Measurements from ENCODE around the gene ABHD1.

DNA sequence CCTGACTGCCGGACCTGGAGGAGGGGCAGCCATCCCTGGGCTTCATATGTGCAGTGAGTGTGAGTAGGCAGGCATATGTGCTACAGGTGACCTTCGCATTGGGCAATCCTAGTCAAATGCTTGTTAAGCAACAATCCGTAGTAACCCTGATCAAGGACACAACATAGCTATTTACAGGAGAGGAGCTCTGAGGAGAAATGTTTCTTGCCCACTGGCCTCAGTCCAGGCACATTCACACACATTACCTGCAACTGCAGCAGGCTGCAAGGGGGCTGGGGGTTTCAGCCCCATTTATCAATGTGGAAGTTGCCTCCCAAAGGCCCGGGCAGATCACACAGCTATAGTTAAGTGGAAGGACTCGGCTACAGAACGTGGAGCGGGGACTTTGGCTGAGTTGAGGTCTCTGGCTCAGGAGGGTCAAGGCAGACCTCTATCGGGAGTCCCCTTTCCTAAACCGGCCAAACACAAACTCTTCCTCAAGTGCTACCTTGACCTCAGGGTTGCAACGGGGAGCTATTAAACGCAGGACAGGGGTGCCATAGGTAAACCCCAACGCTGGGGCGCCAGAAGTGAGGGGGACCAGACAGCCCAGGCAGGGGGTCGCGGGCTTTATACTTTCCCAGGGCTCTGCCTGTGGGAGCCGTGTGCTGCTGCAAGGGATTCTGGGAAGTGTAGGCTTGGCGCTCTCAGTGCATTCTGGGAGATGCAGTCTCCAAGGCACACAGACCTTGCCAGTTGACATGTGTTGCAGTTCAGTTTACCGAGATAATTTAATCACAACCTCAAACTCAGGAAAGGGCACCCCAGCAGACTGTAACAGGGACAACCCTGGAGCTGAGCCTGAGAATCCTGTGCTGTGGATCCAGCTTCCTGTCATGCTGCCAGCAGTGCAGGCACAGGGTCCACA lies 27.6 kb upstream of the ABHD1 start:
- TF ChIP-seq, protein P1, sequence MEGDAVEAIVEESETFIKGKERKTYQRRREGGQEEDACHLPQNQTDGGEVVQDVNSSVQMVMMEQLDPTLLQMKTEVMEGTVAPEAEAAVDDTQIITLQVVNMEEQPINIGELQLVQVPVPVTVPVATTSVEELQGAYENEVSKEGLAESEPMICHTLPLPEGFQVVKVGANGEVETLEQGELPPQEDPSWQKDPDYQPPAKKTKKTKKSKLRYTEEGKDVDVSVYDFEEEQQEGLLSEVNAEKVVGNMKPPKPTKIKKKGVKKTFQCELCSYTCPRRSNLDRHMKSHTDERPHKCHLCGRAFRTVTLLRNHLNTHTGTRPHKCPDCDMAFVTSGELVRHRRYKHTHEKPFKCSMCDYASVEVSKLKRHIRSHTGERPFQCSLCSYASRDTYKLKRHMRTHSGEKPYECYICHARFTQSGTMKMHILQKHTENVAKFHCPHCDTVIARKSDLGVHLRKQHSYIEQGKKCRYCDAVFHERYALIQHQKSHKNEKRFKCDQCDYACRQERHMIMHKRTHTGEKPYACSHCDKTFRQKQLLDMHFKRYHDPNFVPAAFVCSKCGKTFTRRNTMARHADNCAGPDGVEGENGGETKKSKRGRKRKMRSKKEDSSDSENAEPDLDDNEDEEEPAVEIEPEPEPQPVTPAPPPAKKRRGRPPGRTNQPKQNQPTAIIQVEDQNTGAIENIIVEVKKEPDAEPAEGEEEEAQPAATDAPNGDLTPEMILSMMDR (IDR thresholded peaks at IDR 0.05): no peak
- no peak for TF ChIP-seq POLR2A (IDR thresholded peaks at IDR 0.05)
